CD1c-positive myeloid dendritic cell (primary cell): Measurements from ENCODE around the gene VSTM2L.

Source experiments
- DNase-seq: peaks from one replicate; pipeline ENCODE4 v3.0.0-alpha.2; 2016; ENCODE audit errors: extremely low spot score

The VSTM2L gene

GRCh38 chr20:37936451-37936850, 33.5 kb downstream of the VSTM2L start:
- no peak for DNase-seq

DNA sequence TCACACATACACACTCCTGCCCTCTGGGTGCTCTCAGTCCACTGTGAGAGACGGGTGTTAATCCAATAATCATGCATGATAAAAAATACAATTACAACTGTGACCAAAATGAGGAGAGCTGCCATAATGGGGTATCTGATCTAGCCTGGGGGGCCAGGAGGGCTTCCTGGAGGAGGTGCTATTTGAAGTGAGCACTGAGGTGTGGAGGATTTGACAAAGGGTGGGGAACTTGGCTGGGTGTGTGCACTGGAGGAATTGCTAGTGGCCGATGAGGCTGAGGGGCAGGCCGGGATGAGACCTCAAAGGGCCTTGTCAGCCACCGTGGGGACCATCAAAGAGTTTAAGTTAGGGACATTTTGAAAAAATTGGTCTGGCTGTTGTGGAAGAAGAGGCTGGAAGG, 34.8 kb downstream of the VSTM2L start:
- DNase-seq, result no peak

GRCh38 chr20:37938181-37938750, 35.3 kb downstream of the VSTM2L start:
- DNase-seq, result no peak

GRCh38 chr20:37938954-37939353, 36.0 kb downstream of the VSTM2L start:
- DNase-seq, result no peak

GRCh38 chr20:37939701-37940560, 37.0 kb downstream of the VSTM2L start:
- no peak for DNase-seq

- DNase-seq, result no peak
Observed at GRCh38 chr20:37940858-37941257, 37.9 kb downstream of the VSTM2L start.

- no peak for DNase-seq
Observed at GRCh38 chr20:37941332-37941731, 38.4 kb downstream of the VSTM2L start.

GRCh38 chr20:37941992-37942391, 39.1 kb downstream of the VSTM2L start:
- DNase-seq, result no peak

- no peak for DNase-seq
Observed at GRCh38 chr20:37943033-37943432, 40.1 kb downstream of the VSTM2L start.

- DNase-seq, result no peak
Observed at GRCh38 chr20:37943501-37944455, 40.9 kb downstream of the VSTM2L start.

DNA sequence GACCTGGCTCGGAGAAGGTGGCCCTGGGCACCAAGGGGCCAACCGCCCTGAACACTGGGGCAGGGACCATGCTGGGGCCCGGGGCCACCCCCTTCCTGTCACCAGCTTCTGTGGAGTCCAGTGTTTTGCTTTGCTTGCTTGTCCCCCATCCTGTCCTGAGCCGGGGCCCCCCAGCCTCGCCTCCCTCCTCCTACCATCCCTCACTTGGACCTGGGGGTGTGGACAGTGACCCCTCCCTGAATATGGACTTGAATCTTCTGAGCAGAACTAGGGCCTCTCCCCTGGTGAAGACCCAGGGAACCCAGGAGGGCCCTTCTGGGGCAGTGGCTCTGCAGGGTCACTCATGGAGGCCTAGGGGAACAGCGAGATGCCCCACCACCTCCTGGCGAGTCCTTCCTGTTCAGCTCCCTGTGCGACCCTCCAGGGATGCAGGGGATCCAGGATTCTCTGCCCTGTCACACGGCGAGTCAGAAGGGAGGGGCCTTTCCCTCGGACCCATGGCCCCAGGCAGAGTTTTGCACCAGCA, 41.6 kb downstream of the VSTM2L start:
- no peak for DNase-seq

- no peak for DNase-seq
Observed at GRCh38 chr20:37945091-37945547, 42.2 kb downstream of the VSTM2L start.

- no peak for DNase-seq
Observed at GRCh38 chr20:37946946-37947345, 44.0 kb downstream of the VSTM2L start.

DNA sequence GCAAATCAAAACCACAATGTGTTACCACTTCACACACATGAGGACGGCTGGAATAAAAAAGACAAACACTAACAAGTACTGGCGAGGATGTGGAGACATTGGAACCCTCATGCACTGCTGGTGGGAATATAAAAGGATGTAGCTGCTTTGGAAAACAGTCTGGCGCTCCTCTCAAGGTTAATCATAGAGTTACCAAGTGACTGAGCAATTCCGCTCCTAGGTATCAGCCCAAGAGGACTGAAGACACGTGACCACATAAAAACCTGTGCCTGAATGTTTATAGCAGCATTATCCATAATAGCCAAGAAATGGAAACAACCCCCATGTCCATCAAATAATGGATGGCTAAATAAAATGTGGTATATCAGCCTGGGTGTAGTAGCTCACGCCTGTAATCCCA, 45.0 kb downstream of the VSTM2L start:
- no peak for DNase-seq

GRCh38 chr20:37948956-37949355, 46.0 kb downstream of the VSTM2L start:
- no peak for DNase-seq

- no peak for DNase-seq
Observed at GRCh38 chr20:37954190-37954589, 51.3 kb downstream of the VSTM2L start.

DNA sequence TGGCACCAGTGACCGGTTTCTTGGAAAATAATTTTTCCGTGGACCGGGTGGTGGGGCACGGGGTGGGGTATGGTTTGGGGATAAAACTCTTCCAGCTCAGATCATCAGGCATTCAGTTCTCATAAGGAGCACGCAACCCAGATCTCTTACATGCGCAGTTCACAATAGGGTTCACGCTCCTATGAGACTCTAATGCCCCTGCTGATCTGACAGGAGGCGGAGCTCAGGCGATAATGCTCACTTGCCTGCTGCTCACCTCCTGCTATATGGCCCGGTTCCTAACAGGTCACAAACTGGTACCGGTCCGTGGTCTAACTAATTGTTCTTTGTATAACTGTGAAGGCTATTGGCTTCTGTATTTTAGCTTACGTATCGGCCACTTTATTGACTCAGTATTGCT, 51.7 kb downstream of the VSTM2L start:
- no peak for DNase-seq

GRCh38 chr20:37955511-37955910, 52.6 kb downstream of the VSTM2L start:
- DNase-seq, result no peak

DNA sequence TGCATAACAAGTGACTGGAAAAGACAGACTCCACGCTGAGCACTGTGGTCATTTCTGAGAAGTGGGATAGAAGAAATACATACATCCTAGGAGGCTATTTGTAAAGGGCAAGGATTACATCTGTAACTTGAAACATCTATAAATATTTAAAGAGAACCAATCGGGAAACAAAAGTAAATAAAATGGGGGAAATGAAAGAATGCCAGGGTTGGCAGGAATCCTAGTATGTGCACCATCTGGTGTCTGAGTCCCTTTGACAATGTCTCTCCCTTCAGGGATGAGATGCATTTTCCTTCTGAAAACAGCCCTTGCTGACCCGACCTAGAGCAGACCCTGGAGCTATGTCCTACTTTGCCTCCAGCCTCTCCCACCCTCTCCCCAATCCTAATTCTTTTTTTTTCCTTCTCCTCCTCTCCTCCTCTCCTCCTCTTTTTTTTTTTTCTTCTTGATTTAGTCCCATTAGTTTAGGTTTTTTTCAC, 53.2 kb downstream of the VSTM2L start:
- no peak for DNase-seq

- DNase-seq, result no peak
Observed at GRCh38 chr20:37958856-37959520, 56.1 kb downstream of the VSTM2L start.

GRCh38 chr20:37961066-37961465, 58.1 kb downstream of the VSTM2L start:
- DNase-seq, result no peak
